Measurements from ENCODE around the gene FTO.

The FTO gene

GRCh38 chr16:53984936-53985335 lies 281.0 kb downstream of the FTO start:
- DNase-seq (ENCODE audit: low read depth in 2 of 2) = no peak
- H3K4me3 ChIP-seq (replicated peaks in 1 of 2; ENCODE audit: low read depth in 2 of 2, low read length in 2 of 2) = no peak overlapping the region
- TF ChIP-seq CTCF (IDR thresholded peaks at IDR 0.05; ENCODE audit: low read depth, low read length) = no peak

GRCh38 chr16:53985861-53986260 lies 281.9 kb downstream of the FTO start:
- no peak for DNase-seq (ENCODE audit: low read depth in 2 of 2)
- H3K4me3 ChIP-seq (replicated peaks in 1 of 2; ENCODE audit: low read depth in 2 of 2, low read length in 2 of 2) = no peak overlapping the region
- TF ChIP-seq CTCF (IDR thresholded peaks at IDR 0.05; ENCODE audit: low read depth, low read length) = no peak

GRCh38 chr16:53986793-53987192 lies 282.8 kb downstream of the FTO start:
- no peak for DNase-seq (ENCODE audit: low read depth in 2 of 2)
- H3K4me3 ChIP-seq (replicated peaks in 1 of 2; ENCODE audit: low read depth in 2 of 2, low read length in 2 of 2) = no peak overlapping the region
- TF ChIP-seq CTCF (IDR thresholded peaks at IDR 0.05; ENCODE audit: low read depth, low read length) = no peak

GRCh38 chr16:53988136-53988535 lies 284.2 kb downstream of the FTO start:
- TF ChIP-seq CTCF (IDR thresholded peaks at IDR 0.05; ENCODE audit: low read depth, low read length) = no peak
- DNase-seq (ENCODE audit: low read depth in 2 of 2) = no peak
- no peak overlapping the region for H3K4me3 ChIP-seq (replicated peaks in 1 of 2; ENCODE audit: low read depth in 2 of 2, low read length in 2 of 2)

GRCh38 chr16:53989597-53989996 lies 285.6 kb downstream of the FTO start:
- H3K4me3 ChIP-seq (replicated peaks in 1 of 2; ENCODE audit: low read depth in 2 of 2, low read length in 2 of 2) = no peak overlapping the region
- no peak for TF ChIP-seq CTCF (IDR thresholded peaks at IDR 0.05; ENCODE audit: low read depth, low read length)
- DNase-seq (ENCODE audit: low read depth in 2 of 2) = no peak

GRCh38 chr16:53991754-53992378 lies 287.9 kb downstream of the FTO start:
- DNase-seq (ENCODE audit: low read depth in 2 of 2) = peak in 1 of 2 donors; percentile 60
- no peak overlapping the region for H3K4me3 ChIP-seq (replicated peaks in 1 of 2; ENCODE audit: low read depth in 2 of 2, low read length in 2 of 2)
- TF ChIP-seq CTCF (IDR thresholded peaks at IDR 0.05; ENCODE audit: low read depth, low read length) = no peak

GRCh38 chr16:53995378-53995777 lies 291.4 kb downstream of the FTO start:
- TF ChIP-seq CTCF (IDR thresholded peaks at IDR 0.05; ENCODE audit: low read depth, low read length) = no peak
- no peak overlapping the region for H3K4me3 ChIP-seq (replicated peaks in 1 of 2; ENCODE audit: low read depth in 2 of 2, low read length in 2 of 2)
- DNase-seq (ENCODE audit: low read depth in 2 of 2) = no peak
